ENCODE measurements around the gene RAB6A. TPM values are rescaled to one million over a fixed set of nuclear protein-coding genes. Genes with fewer than 3 reads are reported as not detected.

The RAB6A gene
- total RNA-seq, 2 experiments from 2014 or later: 82.1 to 83.8 TPM

- H3K36me3 Mint-ChIP-seq (ENCODE audit: low read depth): no peaks in the 10 kb centered on the region
- H3K27ac Mint-ChIP-seq: peak within 1 kb of the TSS; percentile 60
- no peak for DNase-seq
- no peaks in the 10 kb centered on the region for H3K9me3 Mint-ChIP-seq
- H3K4me1 Mint-ChIP-seq: peaks cover 20% of the 10 kb centered on the region
- H3K4me3 Mint-ChIP-seq: peak within 1 kb of the TSS; percentile 73
- H3K27me3 Mint-ChIP-seq: no peaks in the 10 kb centered on the region
- ChIA-PET POLR2A (no interaction called here), CTCF (interaction anchor here (0.6 to 2.8 kb wide), 4 partner anchors 9 to 630 kb away, joined by 3 to 14 read pairs (median 3); no protein-coding TSS in a partner anchor)
These were observed 114.8 kb downstream of the RAB6A start, which contains the start of gene PLEKHB1 for GRCh38 chr11:73645972-73646631. Gene PLEKHB1 (plus strand): TSS chr11:73646581. CDS start chr11:73646609, 28 bp downstream.

GRCh38 chr11:73645121-73645969 is 115.5 kb downstream of the RAB6A start:
- DNase-seq: no peak
- POLR2A ChIA-PET: no interaction called here
- no peak overlapping the region for H3K4me3 Mint-ChIP-seq

GRCh38 chr11:73641668-73642067 is 119.2 kb downstream of the RAB6A start:
- no peaks in the 10 kb centered on the region for H3K36me3 Mint-ChIP-seq (ENCODE audit: low read depth)
- POLR2A ChIA-PET: interaction anchor here (0.5 kb wide), 1 partner anchor 1642 kb away, joined by 3 read pairs; no protein-coding TSS in a partner anchor

More at GRCh38 chr11:73645121-73645969, 115.5 kb downstream of the RAB6A start:
- H3K36me3 Mint-ChIP-seq (ENCODE audit: low read depth): no peaks in the 10 kb centered on the region
- no peaks in the 10 kb centered on the region for H3K9me3 Mint-ChIP-seq
- H3K27me3 Mint-ChIP-seq: no peaks in the 10 kb centered on the region
- H3K4me1 Mint-ChIP-seq: peaks cover 25% of the 10 kb centered on the region
- no peak overlapping the region for H3K27ac Mint-ChIP-seq
- CTCF ChIA-PET: interaction anchor here (0.6 to 2.8 kb wide), 5 partner anchors 9 to 630 kb away, joined by 3 to 14 read pairs (median 3); no protein-coding TSS in a partner anchor

GRCh38 chr11:73640592-73640991 is 120.3 kb downstream of the RAB6A start:
- no peaks in the 10 kb centered on the region for H3K27me3 Mint-ChIP-seq
- peaks cover 7% of the 10 kb centered on the region for H3K4me1 Mint-ChIP-seq
- no peak overlapping the region for H3K27ac Mint-ChIP-seq
- no peak for DNase-seq
- no peaks in the 10 kb centered on the region for H3K9me3 Mint-ChIP-seq
- CTCF ChIA-PET: interaction anchor here (1.1 to 2.1 kb wide), 3 partner anchors 9 to 21 kb away, joined by 5 to 9 read pairs (median 6); no protein-coding TSS in a partner anchor
- POLR2A ChIA-PET: no interaction called here
- no peak overlapping the region for H3K4me3 Mint-ChIP-seq
- no peaks in the 10 kb centered on the region for H3K36me3 Mint-ChIP-seq (ENCODE audit: low read depth)

More at GRCh38 chr11:73641668-73642067, 119.2 kb downstream of the RAB6A start:
- no peaks in the 10 kb centered on the region for H3K9me3 Mint-ChIP-seq
- CTCF ChIA-PET: interaction anchor here (0.5 to 2.1 kb wide), 4 partner anchors 10 to 529 kb away, joined by 3 to 9 read pairs (median 5); partner anchors contain the start of genes C2CD3 and PPME1
- H3K4me1 Mint-ChIP-seq: peaks cover 9% of the 10 kb centered on the region
- H3K27ac Mint-ChIP-seq: no peak overlapping the region
- no peak for DNase-seq
- no peak overlapping the region for H3K4me3 Mint-ChIP-seq
- H3K27me3 Mint-ChIP-seq: no peaks in the 10 kb centered on the region

- peaks cover 14% of the 10 kb centered on the region for H3K4me1 Mint-ChIP-seq
- ChIA-PET CTCF (interaction anchor here (0.5 to 3.9 kb wide), 5 partner anchors 9 to 186 kb away, joined by 3 to 14 read pairs (median 3); partner anchors contain the start of gene PLEKHB1), POLR2A (no interaction called here)
- no peak for DNase-seq
- H3K9me3 Mint-ChIP-seq: peaks cover 2% of the 10 kb centered on the region
- no peak overlapping the region for H3K4me3 Mint-ChIP-seq
- H3K27ac Mint-ChIP-seq: no peak overlapping the region
- no peaks in the 10 kb centered on the region for H3K36me3 Mint-ChIP-seq (ENCODE audit: low read depth)
- no peaks in the 10 kb centered on the region for H3K27me3 Mint-ChIP-seq
These were observed 123.9 kb downstream of the RAB6A start for GRCh38 chr11:73637012-73637411.

GRCh38 chr11:73636249-73636648 is 124.6 kb downstream of the RAB6A start:
- no peak for DNase-seq

GRCh38 chr11:73635721-73636120 is 125.2 kb downstream of the RAB6A start:
- Mint-ChIP-seq H3K4me3 (no peak overlapping the region), H3K4me1 (peaks cover 13% of the 10 kb centered on the region), H3K9me3 (peaks cover 3% of the 10 kb centered on the region), H3K27ac (no peak overlapping the region), H3K27me3 (no peaks in the 10 kb centered on the region), H3K36me3 (ENCODE audit: low read depth) (no peaks in the 10 kb centered on the region)
- ChIA-PET CTCF (interaction anchor here (1.5 to 3.9 kb wide), 2 partner anchors 11 to 13 kb away, joined by 4 to 14 read pairs; partner anchors contain the start of gene PLEKHB1), POLR2A (no interaction called here)
- no peak for DNase-seq

More at GRCh38 chr11:73636249-73636648, 124.6 kb downstream of the RAB6A start:
- Mint-ChIP-seq H3K4me3 (no peak overlapping the region), H3K27me3 (no peaks in the 10 kb centered on the region), H3K9me3 (peaks cover 3% of the 10 kb centered on the region), H3K36me3 (ENCODE audit: low read depth) (no peaks in the 10 kb centered on the region), H3K27ac (no peak overlapping the region), H3K4me1 (peaks cover 14% of the 10 kb centered on the region)
- ChIA-PET CTCF (interaction anchor here (1.5 to 3.9 kb wide), 2 partner anchors 10 to 12 kb away, joined by 4 to 14 read pairs; partner anchors contain the start of gene PLEKHB1), POLR2A (no interaction called here)

GRCh38 chr11:73633999-73634398 is 126.9 kb downstream of the RAB6A start:
- no peak for DNase-seq
- CTCF ChIA-PET: interaction anchor here (1.1 to 3.9 kb wide), 2 partner anchors 12 to 27 kb away, joined by 3 to 14 read pairs; partner anchors contain the start of gene PLEKHB1
- Mint-ChIP-seq H3K4me1 (peaks cover 7% of the 10 kb centered on the region), H3K4me3 (no peak overlapping the region), H3K9me3 (peaks cover 3% of the 10 kb centered on the region), H3K27ac (peak overlapping the region; percentile 20), H3K27me3 (no peaks in the 10 kb centered on the region), H3K36me3 (ENCODE audit: low read depth) (no peaks in the 10 kb centered on the region)
- POLR2A ChIA-PET: no interaction called here

GRCh38 chr11:73632996-73633395 is 127.9 kb downstream of the RAB6A start:
- no peak for DNase-seq
- H3K27ac Mint-ChIP-seq: no peak overlapping the region
- CTCF ChIA-PET: interaction anchor here (1.1 to 2.5 kb wide), 2 partner anchors 8 to 28 kb away, joined by 3 to 6 read pairs; no protein-coding TSS in a partner anchor
- POLR2A ChIA-PET: no interaction called here
- H3K36me3 Mint-ChIP-seq (ENCODE audit: low read depth): no peaks in the 10 kb centered on the region
- no peaks in the 10 kb centered on the region for H3K27me3 Mint-ChIP-seq
- peaks cover 3% of the 10 kb centered on the region for H3K9me3 Mint-ChIP-seq
- H3K4me3 Mint-ChIP-seq: no peak overlapping the region
- H3K4me1 Mint-ChIP-seq: peaks cover 7% of the 10 kb centered on the region

GRCh38 chr11:73629907-73630306 is 131.0 kb downstream of the RAB6A start:
- H3K4me3 Mint-ChIP-seq: no peak overlapping the region
- no peaks in the 10 kb centered on the region for H3K36me3 Mint-ChIP-seq (ENCODE audit: low read depth)
- POLR2A ChIA-PET: no interaction called here
- no peaks in the 10 kb centered on the region for H3K27me3 Mint-ChIP-seq
- H3K4me1 Mint-ChIP-seq: peaks cover 10% of the 10 kb centered on the region
- CTCF ChIA-PET: interaction anchor here (1.7 kb wide), 1 partner anchor 31 kb away, joined by 4 read pairs; no protein-coding TSS in a partner anchor
- no peak overlapping the region for H3K27ac Mint-ChIP-seq
- peaks cover 3% of the 10 kb centered on the region for H3K9me3 Mint-ChIP-seq
- no peak for DNase-seq

GRCh38 chr11:73625696-73626318 is 135.1 kb downstream of the RAB6A start:
- H3K4me3 Mint-ChIP-seq: no peak overlapping the region
- CTCF ChIA-PET: interaction anchor here (0.5 to 4.1 kb wide), 16 partner anchors 12 to 1046 kb away, joined by 3 to 39 read pairs (median 3); no protein-coding TSS in a partner anchor

More at GRCh38 chr11:73625696-73626318, 135.1 kb downstream of the RAB6A start:
- Mint-ChIP-seq H3K27ac (no peak overlapping the region), H3K4me1 (peaks cover 3% of the 10 kb centered on the region), H3K36me3 (ENCODE audit: low read depth) (no peaks in the 10 kb centered on the region), H3K27me3 (peaks cover 20% of the 10 kb centered on the region), H3K9me3 (no peaks in the 10 kb centered on the region)
- POLR2A ChIA-PET: no interaction called here
- DNase-seq: peak; percentile 71

Measured in activated CD4-positive, alpha-beta T cell treated with anti-CD3 and anti-CD28 coated beads, Interleukin-2, amount 10 ng/mL, durations not matched to agents 7 days and 5 days (primary cell).